ENCODE measurements around the gene CD320.
"Not testable (repeated sequence)": the region's sequence is repeated elsewhere in the genome, so short reads cannot be mapped to it uniquely, and the experiment has no call there.

Gene CD320

GRCh38 chr19:8321067-8321985 lies 13.2 kb upstream of the CD320 start, which contains the start of the genes NDUFA7 and RPS28:
TSS of gene NDUFA7 (minus strand) at chr19:8321375. CDS start at chr19:8321358, 17 bp downstream.
TSS of gene RPS28 (plus strand) at chr19:8321496. CDS start at chr19:8321531, 35 bp downstream.
- TF ChIP-seq, protein P1, sequence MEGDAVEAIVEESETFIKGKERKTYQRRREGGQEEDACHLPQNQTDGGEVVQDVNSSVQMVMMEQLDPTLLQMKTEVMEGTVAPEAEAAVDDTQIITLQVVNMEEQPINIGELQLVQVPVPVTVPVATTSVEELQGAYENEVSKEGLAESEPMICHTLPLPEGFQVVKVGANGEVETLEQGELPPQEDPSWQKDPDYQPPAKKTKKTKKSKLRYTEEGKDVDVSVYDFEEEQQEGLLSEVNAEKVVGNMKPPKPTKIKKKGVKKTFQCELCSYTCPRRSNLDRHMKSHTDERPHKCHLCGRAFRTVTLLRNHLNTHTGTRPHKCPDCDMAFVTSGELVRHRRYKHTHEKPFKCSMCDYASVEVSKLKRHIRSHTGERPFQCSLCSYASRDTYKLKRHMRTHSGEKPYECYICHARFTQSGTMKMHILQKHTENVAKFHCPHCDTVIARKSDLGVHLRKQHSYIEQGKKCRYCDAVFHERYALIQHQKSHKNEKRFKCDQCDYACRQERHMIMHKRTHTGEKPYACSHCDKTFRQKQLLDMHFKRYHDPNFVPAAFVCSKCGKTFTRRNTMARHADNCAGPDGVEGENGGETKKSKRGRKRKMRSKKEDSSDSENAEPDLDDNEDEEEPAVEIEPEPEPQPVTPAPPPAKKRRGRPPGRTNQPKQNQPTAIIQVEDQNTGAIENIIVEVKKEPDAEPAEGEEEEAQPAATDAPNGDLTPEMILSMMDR (IDR thresholded peaks at IDR 0.05; ENCODE audit: low read depth, low read length) = no peak
- peak within 1 kb of the TSS; percentile 100 for H3K4me3 ChIP-seq (ENCODE audit: low read depth, low read length)

GRCh38 chr19:8320564-8321066 lies 12.5 kb upstream of the CD320 start:
- peak overlapping the region; percentile 100 for H3K4me3 ChIP-seq (ENCODE audit: low read depth, low read length)
- TF ChIP-seq, protein P1 (IDR thresholded peaks at IDR 0.05; ENCODE audit: low read depth, low read length) = no peak

DNA sequence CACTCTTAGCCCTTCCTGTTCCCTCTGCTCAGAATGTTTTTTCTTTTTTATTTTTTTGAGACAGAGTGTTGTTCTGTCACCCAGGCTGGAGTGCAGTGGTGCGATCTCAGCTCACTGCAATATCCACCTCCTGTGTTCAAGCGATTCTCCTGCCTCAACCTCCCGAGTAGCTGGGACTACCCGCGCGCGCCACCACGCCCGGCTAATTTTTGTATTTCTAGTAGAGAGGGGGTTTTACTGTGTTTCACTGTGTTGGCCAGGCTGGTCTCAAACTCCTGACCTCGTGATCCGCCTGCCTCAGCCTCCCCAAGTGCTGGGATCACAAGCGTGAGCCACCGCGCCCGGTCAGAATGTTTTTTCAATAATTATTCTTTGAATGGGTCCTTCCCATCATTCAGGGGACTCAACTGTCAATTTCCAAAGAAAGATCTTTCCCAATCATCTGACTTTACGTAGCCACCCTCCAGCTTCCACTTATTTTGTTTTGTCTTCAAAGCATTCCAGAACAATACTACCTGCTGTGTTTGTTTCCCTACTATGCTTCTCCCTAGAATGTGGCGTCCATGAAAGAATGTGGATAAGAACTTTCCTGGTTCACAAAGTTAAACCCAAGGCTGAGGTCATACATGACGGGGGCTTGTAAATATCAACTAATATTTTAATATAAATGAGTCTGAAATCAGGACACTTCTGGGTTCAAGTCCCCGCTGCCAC lies 11.8 kb upstream of the CD320 start:
- peak overlapping the region; percentile 100 for H3K4me3 ChIP-seq (ENCODE audit: low read depth, low read length)
- TF ChIP-seq, protein P1 (IDR thresholded peaks at IDR 0.05; ENCODE audit: low read depth, low read length) = no peak

GRCh38 chr19:8318835-8319234 lies 10.7 kb upstream of the CD320 start:
- not testable (repeated sequence) for H3K4me3 ChIP-seq (ENCODE audit: low read depth, low read length)

DNA sequence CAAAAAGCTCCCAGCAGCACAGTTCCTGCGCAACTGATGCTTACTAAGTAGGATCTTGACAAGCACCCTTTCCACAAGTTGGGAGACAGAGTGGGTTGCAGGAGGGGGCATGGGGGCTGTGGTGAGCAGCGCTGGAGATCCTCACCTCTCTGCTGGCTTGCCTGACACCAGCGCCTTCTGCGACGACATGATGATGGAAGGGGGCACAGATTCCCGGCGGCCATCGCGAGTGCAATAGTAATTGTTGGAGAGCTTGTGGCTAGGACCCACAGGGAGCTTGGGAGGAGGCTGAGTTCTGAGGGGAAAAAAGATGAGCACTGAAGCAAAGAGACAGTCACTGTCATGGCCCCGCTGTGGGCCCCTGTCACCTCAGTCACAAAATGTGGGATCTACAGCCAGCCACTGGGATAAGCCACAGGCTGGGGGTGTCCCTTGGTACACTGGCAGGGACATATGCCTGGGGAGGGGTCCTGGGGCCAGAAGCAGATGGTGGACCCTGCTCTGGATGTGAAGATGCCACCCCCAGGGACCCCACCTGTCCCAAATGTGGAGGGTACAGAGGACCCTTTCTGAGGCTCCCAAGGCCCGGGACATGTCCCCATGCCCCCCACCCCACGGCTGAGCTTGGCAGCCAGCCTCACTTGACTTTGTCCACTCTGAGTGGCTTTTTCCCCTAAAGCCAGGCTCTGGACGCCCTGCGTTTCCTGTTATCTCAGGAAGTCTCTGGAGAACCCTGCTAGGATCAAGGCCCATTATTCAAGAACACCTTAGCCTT lies 8.4 kb upstream of the CD320 start:
- H3K4me3 ChIP-seq (ENCODE audit: low read depth, low read length) = no peak overlapping the region
- TF ChIP-seq, protein P1 (IDR thresholded peaks at IDR 0.05; ENCODE audit: low read depth, low read length) = no peak

- not testable (repeated sequence) for H3K4me3 ChIP-seq (ENCODE audit: low read depth, low read length)
These were observed 7.0 kb upstream of the CD320 start for GRCh38 chr19:8314981-8315640.

GRCh38 chr19:8311461-8312260 lies 3.5 kb upstream of the CD320 start:
- H3K4me3 ChIP-seq (ENCODE audit: low read depth, low read length) = no peak overlapping the region
- TF ChIP-seq, protein P1 (IDR thresholded peaks at IDR 0.05; ENCODE audit: low read depth, low read length) = no peak
